Heart left ventricle (tissue), 16 donors: Measurements from ENCODE around the gene JPH3. TPM values are rescaled to one million over a fixed set of nuclear protein-coding genes. Genes with fewer than 3 reads are reported as not detected.

Source experiments
- ATAC-seq, 4 donors: fragments of 200-7000 bp; cut with Tn5 transposase; one replicate each; pipeline ENCODE4 v1.9.1; 2020 to 2022; ENCODE audit warnings: moderate library complexity in 4 of 4, mild to moderate bottlenecking in 3 of 4, moderate number of reproducible peaks in 1 of 4
- DNase-seq, 5 donors: peaks; one replicate each; pipeline ENCODE4 v3.0.0-alpha.2; 2020
- H3K27ac ChIP-seq, 12 donors: fragments of 200-600 bp; sonication (generic) in 4 of 12; one replicate each; pipeline versions ENCODE4 v1.5.0 to v1.8.0; 2016 to 2022; ENCODE audit warnings: mild to moderate bottlenecking in 2 of 12
- H3K27me3 ChIP-seq, 9 donors: fragments of 200-600 bp; sonication (generic) in 2 of 9; one replicate each; pipeline versions ENCODE4 v1.5.1 to v1.8.0; 2016 to 2022; ENCODE audit warnings: mild to moderate bottlenecking in 3 of 9
- H3K36me3 ChIP-seq, 9 donors: fragments of 200-600 bp; sonication (generic) in 2 of 9; one replicate each; pipeline versions ENCODE4 v1.5.0 to v1.8.0; 2018 to 2022; ENCODE audit warnings: mild to moderate bottlenecking in 2 of 9
- H3K4me1 ChIP-seq, 12 donors: fragments of 200-600 bp; sonication (generic) in 4 of 12; one replicate each; pipeline versions ENCODE4 v1.5.0 to v1.8.0; 2016 to 2022; ENCODE audit warnings: mild to moderate bottlenecking in 3 of 12
- H3K4me3 ChIP-seq, 12 donors: fragments of 200-600 bp; sonication (generic) in 4 of 12; one replicate each; pipeline versions ENCODE4 v1.5.0 to v1.8.0; 2017 to 2022; ENCODE audit warnings: mild to moderate bottlenecking in 9 of 12, moderate library complexity in 4 of 12
- H3K9me3 ChIP-seq, 12 donors: fragments of 200-600 bp; sonication (generic) in 4 of 12; one replicate each; pipeline versions ENCODE4 v1.5.0 to v1.8.0; 2016 to 2022; ENCODE audit warnings: mild to moderate bottlenecking in 1 of 12
- POLR2A ChIP-seq, 2 donors: fragments of 450-650 bp; IDR thresholded peaks; one replicate each; pipeline ENCODE4 v1.6.1; 2017; ENCODE audit warnings: antibody characterized with exemption in 2 of 2, mild to moderate bottlenecking in 2 of 2, moderate library complexity in 2 of 2
- WGBS, 4 donors: extraction: QIAGEN DNeasy Blood & Tissue Kit in 2 of 4; methylation state at CpG; one replicate each; pipeline versions ENCODE4 v1.1.5 to v1.1.7; 2013 to 2018; 5-methylcytosine and 5-hydroxymethylcytosine counted together
- intact Hi-C, 10 donors: fragments of 100-400 bp; cut with DNase I; formaldehyde crosslinking; loops; one replicate each; pipeline versions ENCODE4 v1.11.1 to v1.14.2; 2022
- polyA plus RNA-seq, 2 donors: library from polyadenylated mRNA; stranded (reverse); fragments of 200-250 nt; gene quantifications; one replicate each; pipeline ENCODE4 v1.2.3, GENCODE V29; 2013
- total RNA-seq, 9 donors: library from RNA; depleted of rRNA in 2 of 9; stranded (reverse); fragments of >200 nt in 2 of 9; fragmentation: NEBNext Ultra II Directional in 3 of 9; extraction: Animal tissue kit (Norgen Biotek cat#: 25700) in 3 of 9; gene quantifications; one replicate each; pipeline versions ENCODE4 v1.1.0 to v1.2.4, GENCODE V29; 2016 to 2023
- TF ChIP-seq, protein P1 (sequence below), 12 donors: fragments of 200-600 bp; sonication (generic) in 4 of 12; IDR thresholded peaks; one replicate each; pipeline versions ENCODE4 v1.5.0 to v1.8.0; 2018 to 2022; ENCODE audit warnings: antibody characterized with exemption in 12 of 12, mild to moderate bottlenecking in 5 of 12
- donor health status: ischemic (EF 13 %, LVEDD 7.1; RV severe dilation, severe dysfunction).
- donor health status: healthy with polysubstance abuse.
- donor health status: DM: no; HTN: yes; CAD: no.
- donor health status: DM: no; HTN: no; CAD: no.
- donor health status: ischemic (EF 25% LVEDD 6.9; RV normal size, moderate dysfunction).
- donor health status: ischemic (EF 25% LVEDD 5.7; RV mildly dilated, moderate dysfunction).
- donor health status: healthy.
- donor health status: DM: yes; HTN: yes; CAD: no.
- donor health status: ischemic (EF 35%, LVEDD 5.7; RV mildly dilated, moderate dysfunction).
- donor health status: nonischemic (EF 11% LVEDD 7.7; RV severe dilation, severe dysfunction).
- donor health status: DM: yes; HTN: yes; CAD: no.
- donor health status: PGD.
- donor health status: ischemic (EF 29% LVEDD 5.4; RV normal size, mild dysfunction).
- donor health status: nonischemic (EF 23%, LVEDD 6.1; RV moderate dilation, normal function).

JPH3 gene
- total and polyA plus RNA-seq, 11 donors, result 0.03 to 0.58 (median 0.21) TPM; not detected in 7

DNA sequence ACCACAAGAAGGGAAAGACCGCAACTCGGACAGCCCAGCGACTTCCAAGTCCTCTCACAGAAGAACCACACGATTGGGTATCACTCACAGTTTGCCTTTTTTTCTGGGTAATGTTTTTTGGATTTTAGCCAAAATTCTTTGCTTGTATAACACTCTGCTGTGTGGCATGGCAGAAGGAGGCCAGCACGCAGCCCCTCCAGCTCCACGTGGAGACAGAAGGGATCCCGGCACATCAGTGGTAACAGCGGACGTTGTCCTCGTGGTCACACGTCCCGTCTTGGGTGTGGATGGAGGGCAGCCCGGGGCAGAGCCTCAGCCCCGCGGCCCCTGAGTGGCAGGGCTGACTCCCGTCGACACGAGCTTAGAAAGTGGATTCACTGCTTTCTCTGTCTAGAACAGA is 94.4 kb downstream of the JPH3 start:
- no peaks in the 10 kb centered on the region for H3K9me3 ChIP-seq
- ATAC-seq (no peak), DNase-seq (no peak)
- peaks cover 0 to 17% (median 0%) of the 10 kb centered on the region in 9 donors for H3K36me3 ChIP-seq
- H3K27ac ChIP-seq, result no peak overlapping the region
- no peak for TF ChIP-seq POLR2A (IDR thresholded peaks at IDR 0.05)
- TF ChIP-seq, protein P1, sequence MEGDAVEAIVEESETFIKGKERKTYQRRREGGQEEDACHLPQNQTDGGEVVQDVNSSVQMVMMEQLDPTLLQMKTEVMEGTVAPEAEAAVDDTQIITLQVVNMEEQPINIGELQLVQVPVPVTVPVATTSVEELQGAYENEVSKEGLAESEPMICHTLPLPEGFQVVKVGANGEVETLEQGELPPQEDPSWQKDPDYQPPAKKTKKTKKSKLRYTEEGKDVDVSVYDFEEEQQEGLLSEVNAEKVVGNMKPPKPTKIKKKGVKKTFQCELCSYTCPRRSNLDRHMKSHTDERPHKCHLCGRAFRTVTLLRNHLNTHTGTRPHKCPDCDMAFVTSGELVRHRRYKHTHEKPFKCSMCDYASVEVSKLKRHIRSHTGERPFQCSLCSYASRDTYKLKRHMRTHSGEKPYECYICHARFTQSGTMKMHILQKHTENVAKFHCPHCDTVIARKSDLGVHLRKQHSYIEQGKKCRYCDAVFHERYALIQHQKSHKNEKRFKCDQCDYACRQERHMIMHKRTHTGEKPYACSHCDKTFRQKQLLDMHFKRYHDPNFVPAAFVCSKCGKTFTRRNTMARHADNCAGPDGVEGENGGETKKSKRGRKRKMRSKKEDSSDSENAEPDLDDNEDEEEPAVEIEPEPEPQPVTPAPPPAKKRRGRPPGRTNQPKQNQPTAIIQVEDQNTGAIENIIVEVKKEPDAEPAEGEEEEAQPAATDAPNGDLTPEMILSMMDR (IDR thresholded peaks at IDR 0.05), result no peak
- 85 to 89% (median 88%) methylated on average over 18 of the region's 18 CpGs for WGBS, 4 donors
- H3K27me3 ChIP-seq, result no peaks in the 10 kb centered on the region
- peaks cover 0 to 4% (median 0%) of the 10 kb centered on the region in 12 donors for H3K4me1 ChIP-seq
- H3K4me3 ChIP-seq, result no peak overlapping the region
- intact Hi-C loops, result no loop called here

DNA sequence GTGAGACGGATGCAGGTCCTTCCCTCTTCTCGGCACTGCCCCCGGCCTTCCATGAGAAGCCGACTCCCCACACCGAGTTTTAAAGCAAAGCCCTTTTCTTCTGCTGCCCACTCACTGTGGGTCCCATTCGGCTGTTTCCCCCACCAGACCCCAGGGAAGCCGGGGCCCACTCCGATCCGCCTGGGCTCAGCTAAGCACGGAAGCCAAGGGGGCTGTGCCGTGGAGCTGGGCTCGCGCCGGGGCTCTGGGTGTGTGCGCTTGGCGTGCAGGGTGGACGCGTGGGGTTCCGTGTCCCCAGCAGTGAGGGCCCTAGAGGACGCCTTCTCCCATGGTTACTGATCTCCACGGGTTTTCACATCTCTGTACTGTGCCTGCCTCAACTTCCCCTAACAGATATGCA is 94.9 kb downstream of the JPH3 start:
- no peaks in the 10 kb centered on the region for H3K9me3 ChIP-seq
- H3K4me3 ChIP-seq, result no peak overlapping the region
- H3K4me1 ChIP-seq, result peaks cover 0 to 3% (median 0%) of the 10 kb centered on the region in 12 donors
- WGBS, 4 donors, result 91 to 96% (median 93%) methylated on average over 16 to 21 of the region's 21 CpGs
- peaks cover 0 to 20% (median 0%) of the 10 kb centered on the region in 9 donors for H3K36me3 ChIP-seq
- no peaks in the 10 kb centered on the region for H3K27me3 ChIP-seq
- no peak for ATAC-seq
- intact Hi-C loops, result no loop called here
- DNase-seq, result no peak
- no peak overlapping the region for H3K27ac ChIP-seq
- TF ChIP-seq, protein P1 (IDR thresholded peaks at IDR 0.05), result no peak
- TF ChIP-seq POLR2A (IDR thresholded peaks at IDR 0.05), result no peak

DNA sequence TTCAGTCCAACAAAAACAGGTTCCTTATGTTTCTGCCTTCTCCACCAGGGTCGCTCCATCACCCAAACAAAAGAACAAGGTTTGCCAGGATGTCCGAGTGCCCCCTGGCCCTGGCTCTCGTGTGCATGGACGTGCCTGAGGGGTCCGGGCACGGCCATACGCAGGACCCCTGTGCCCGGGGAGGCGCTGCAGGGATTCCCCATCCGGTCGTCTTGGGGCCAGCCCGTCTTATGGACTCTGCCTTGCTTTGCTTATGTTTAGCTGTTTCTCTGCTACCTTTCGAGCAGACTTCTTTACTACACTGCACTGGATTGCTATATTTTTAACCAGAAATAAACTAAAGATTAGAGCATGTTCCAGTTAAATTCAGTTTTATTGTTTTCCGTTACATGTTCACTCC is 95.5 kb downstream of the JPH3 start:
- ATAC-seq (no peak), DNase-seq (no peak)
- Histone ChIP-seq H3K27ac (no peak overlapping the region), H3K4me1 (peaks cover 0 to 9% (median 0%) of the 10 kb centered on the region in 12 donors), H3K9me3 (no peaks in the 10 kb centered on the region), H3K4me3 (no peak overlapping the region), H3K27me3 (no peaks in the 10 kb centered on the region), H3K36me3 (peaks cover 0 to 24% (median 3%) of the 10 kb centered on the region in 9 donors)
- TF ChIP-seq, protein P1 (IDR thresholded peaks at IDR 0.05), result no peak
- no peak for TF ChIP-seq POLR2A (IDR thresholded peaks at IDR 0.05)
- 93 to 97% (median 94%) methylated on average over 14 of the region's 14 CpGs for WGBS, 4 donors
- intact Hi-C loops, result no loop called here

DNA sequence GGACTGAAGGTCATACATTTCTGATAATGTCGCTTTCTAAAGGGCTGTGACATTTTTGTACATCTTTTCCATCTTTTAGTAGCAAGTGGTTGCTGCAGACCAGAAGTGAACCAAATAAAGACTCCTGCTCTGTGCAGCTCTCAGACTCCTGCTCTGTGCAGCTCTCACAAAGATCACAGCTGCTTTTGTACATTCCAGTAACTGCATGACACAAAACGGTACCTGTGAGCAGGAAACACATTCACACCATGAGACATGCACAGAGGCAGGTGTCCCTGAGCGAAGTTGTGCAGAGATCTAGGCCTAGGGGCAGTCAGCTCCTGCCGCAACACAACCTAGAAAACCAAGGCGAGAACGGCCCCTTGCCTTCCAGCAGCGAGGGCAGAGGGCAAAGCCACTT is 95.9 kb downstream of the JPH3 start:
- H3K27me3 ChIP-seq, result no peaks in the 10 kb centered on the region
- DNase-seq (no peak), ATAC-seq (no peak)
- H3K4me3 ChIP-seq, result no peak overlapping the region
- peak overlapping the region in 1 of 12 donors; percentile 32 for H3K27ac ChIP-seq
- WGBS, 4 donors, result 92 to 96% (median 93%) methylated on average over 7 of the region's 7 CpGs
- peaks cover 0 to 26% (median 4%) of the 10 kb centered on the region in 9 donors for H3K36me3 ChIP-seq
- intact Hi-C loops, result no loop called here
- peaks cover 0 to 13% (median 0%) of the 10 kb centered on the region in 12 donors for H3K4me1 ChIP-seq
- no peaks in the 10 kb centered on the region for H3K9me3 ChIP-seq
- TF ChIP-seq, protein P1 (IDR thresholded peaks at IDR 0.05), result no peak
